NT2/D1 (cell line): Measurements from ENCODE around the gene TNFRSF14.

ENCODE experiments used
- SUZ12 ChIP-seq: IDR thresholded peaks from 2 replicates; pipeline ENCODE4 v1.6.1; 2011; ENCODE audit not compliant: insufficient read length, insufficient read depth; ENCODE audit errors: extremely low read depth
- YY1 ChIP-seq: IDR thresholded peaks from 2 replicates; pipeline ENCODE4 v1.6.1; 2011; ENCODE audit not compliant: insufficient read length, insufficient read depth
- ZNF274 ChIP-seq: IDR thresholded peaks from 2 replicates; pipeline ENCODE4 v1.6.1; 2011; ENCODE audit warnings: mild to moderate bottlenecking, low read depth, low read length

GRCh38 chr1:2544093-2544874 lies 11.9 kb upstream of the TNFRSF14 start:
- TF ChIP-seq ZNF274 (no peak), SUZ12 (no peak), YY1 (no peak)
